ENCODE data around the gene FZD2. TPM values are rescaled to one million over a fixed set of nuclear protein-coding genes. Genes with fewer than 3 reads are reported as not detected.
A peak's percentile ranks its signal among the peaks of the same experiment; 100 is the strongest.

The FZD2 gene
- total RNA-seq, 1 experiment from 2014 or later: 0.56 TPM

DNA sequence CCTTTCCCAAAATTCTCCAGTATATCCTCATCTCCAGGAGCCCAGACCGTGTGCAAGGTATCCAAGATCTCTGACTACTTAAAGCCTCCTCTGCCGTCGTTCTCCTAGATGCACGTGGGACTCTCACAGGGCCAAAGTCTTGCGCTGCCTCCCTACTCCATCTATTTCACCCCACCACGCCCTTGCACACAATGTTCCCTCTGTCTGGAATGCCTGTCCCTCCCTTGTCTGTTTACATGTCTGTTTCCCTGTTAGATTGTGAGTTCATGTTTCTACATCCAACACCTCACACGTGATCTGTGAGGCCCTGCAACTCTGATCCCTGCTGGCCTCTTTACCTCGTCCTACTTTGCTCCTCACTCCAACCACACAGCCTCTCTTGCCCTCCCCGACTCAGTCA, 4.9 kb upstream of the FZD2 start:
- H4K20me1 ChIP-seq (ENCODE audit: insufficient read depth, low read depth, low read length): no peaks in the 10 kb centered on the region
- no peak for DNase-seq
- no peak overlapping the region for H3K4me2 ChIP-seq (ENCODE audit: low read depth, low read length, poor library complexity, severe bottlenecking)
- no peaks in the 10 kb centered on the region for H3K36me3 ChIP-seq (ENCODE audit: insufficient read depth, low read length)
- H3K9me3 ChIP-seq (ENCODE audit: low read length): no peaks in the 10 kb centered on the region
- H3K4me1 ChIP-seq (ENCODE audit: low read length): peaks cover 17% of the 10 kb centered on the region
- no peak overlapping the region for H3K4me3 ChIP-seq (ENCODE audit: low read length)
- H2AFZ ChIP-seq (ENCODE audit: low read length): no peak overlapping the region
- no peak overlapping the region for H3K27ac ChIP-seq (ENCODE audit: low read length)
- no peaks in the 10 kb centered on the region for H3K27me3 ChIP-seq (ENCODE audit: low read length)
- H3K9me2 ChIP-seq (replicated peaks; ENCODE audit: insufficient read depth, low read length): no peaks in the 10 kb centered on the region
- no peak overlapping the region for H3K9ac ChIP-seq (ENCODE audit: low read length)
- H3K79me2 ChIP-seq (ENCODE audit: low read length): no peaks in the 10 kb centered on the region

DNA sequence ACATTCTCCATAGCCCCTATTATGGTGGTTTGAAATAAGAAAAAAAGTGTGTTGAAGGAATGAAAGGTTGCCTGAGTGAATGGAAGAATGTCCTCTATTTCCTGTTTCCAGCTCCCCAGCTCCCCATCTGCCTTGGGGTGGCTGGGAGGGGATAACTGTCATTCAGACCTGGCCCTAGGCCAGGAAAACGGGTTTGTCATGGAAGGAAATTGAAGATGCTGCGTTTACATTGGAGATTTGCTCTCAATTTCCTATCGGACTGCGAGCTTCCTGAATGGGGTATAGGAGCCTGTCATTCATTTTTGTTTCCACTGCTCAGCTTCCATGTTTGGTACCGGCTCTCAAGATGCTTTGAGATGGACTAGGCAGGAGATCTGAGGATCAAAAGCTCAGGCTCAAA, 2.2 kb upstream of the FZD2 start:
- Histone ChIP-seq H3K27me3 (ENCODE audit: low read length) (no peaks in the 10 kb centered on the region), H3K9ac (ENCODE audit: low read length) (no peak overlapping the region), H3K9me3 (ENCODE audit: low read length) (no peaks in the 10 kb centered on the region), H3K36me3 (ENCODE audit: insufficient read depth, low read length) (no peaks in the 10 kb centered on the region), H3K9me2 (replicated peaks; ENCODE audit: insufficient read depth, low read length) (no peaks in the 10 kb centered on the region), H2AFZ (ENCODE audit: low read length) (no peak overlapping the region), H3K27ac (ENCODE audit: low read length) (no peak overlapping the region), H3K79me2 (ENCODE audit: low read length) (no peaks in the 10 kb centered on the region), H3K4me2 (ENCODE audit: low read depth, low read length, poor library complexity, severe bottlenecking) (no peak overlapping the region), H3K4me3 (ENCODE audit: low read length) (no peak overlapping the region), H3K4me1 (ENCODE audit: low read length) (peaks cover 17% of the 10 kb centered on the region), H4K20me1 (ENCODE audit: insufficient read depth, low read depth, low read length) (no peaks in the 10 kb centered on the region)
- DNase-seq: no peak

DNA sequence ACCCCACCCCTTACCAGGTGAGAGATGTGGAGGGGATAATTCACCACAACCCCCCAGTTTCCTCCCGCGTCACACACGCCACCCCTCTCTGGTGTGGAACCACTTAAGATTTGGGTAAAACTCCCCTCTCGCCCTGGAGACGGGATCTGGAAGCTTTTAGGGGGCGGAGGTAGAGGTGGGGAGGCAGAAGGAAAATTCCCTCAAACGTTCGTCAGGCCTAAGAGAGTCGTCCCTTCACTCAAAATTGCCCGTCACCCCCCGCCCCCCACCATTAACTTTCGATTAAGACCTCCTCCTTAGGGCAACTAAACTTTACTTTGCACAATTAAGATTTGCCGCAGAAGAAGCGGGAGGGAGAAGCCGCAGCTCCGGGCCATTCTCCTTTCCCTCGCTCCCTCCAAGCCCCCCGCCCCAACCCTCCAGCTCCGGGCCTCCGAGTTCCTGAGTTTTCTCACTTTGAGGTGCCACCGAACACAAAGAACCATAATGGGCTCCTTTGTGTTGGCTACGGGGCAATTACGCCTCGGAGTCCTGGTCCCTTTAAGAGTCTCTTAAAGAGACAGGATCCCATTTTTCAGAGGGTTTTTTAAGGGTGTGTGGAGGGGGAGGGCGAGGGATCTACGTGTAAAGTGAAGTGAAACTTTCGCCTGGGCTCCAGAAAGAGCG, 985 bp upstream of the FZD2 start:
- peak; percentile 77 for DNase-seq
- Histone ChIP-seq H2AFZ (ENCODE audit: low read length) (peak overlapping the region; percentile 97), H3K9ac (ENCODE audit: low read length) (peak overlapping the region; percentile 72), H4K20me1 (ENCODE audit: insufficient read depth, low read depth, low read length) (no peaks in the 10 kb centered on the region), H3K79me2 (ENCODE audit: low read length) (no peaks in the 10 kb centered on the region), H3K9me2 (replicated peaks; ENCODE audit: insufficient read depth, low read length) (no peaks in the 10 kb centered on the region), H3K27ac (ENCODE audit: low read length) (no peak overlapping the region), H3K4me1 (ENCODE audit: low read length) (peaks cover 17% of the 10 kb centered on the region), H3K4me2 (ENCODE audit: low read depth, low read length, poor library complexity, severe bottlenecking) (peak overlapping the region; percentile 93), H3K36me3 (ENCODE audit: insufficient read depth, low read length) (no peaks in the 10 kb centered on the region), H3K9me3 (ENCODE audit: low read length) (no peaks in the 10 kb centered on the region), H3K4me3 (ENCODE audit: low read length) (peak overlapping the region; percentile 70), H3K27me3 (ENCODE audit: low read length) (no peaks in the 10 kb centered on the region)

DNA sequence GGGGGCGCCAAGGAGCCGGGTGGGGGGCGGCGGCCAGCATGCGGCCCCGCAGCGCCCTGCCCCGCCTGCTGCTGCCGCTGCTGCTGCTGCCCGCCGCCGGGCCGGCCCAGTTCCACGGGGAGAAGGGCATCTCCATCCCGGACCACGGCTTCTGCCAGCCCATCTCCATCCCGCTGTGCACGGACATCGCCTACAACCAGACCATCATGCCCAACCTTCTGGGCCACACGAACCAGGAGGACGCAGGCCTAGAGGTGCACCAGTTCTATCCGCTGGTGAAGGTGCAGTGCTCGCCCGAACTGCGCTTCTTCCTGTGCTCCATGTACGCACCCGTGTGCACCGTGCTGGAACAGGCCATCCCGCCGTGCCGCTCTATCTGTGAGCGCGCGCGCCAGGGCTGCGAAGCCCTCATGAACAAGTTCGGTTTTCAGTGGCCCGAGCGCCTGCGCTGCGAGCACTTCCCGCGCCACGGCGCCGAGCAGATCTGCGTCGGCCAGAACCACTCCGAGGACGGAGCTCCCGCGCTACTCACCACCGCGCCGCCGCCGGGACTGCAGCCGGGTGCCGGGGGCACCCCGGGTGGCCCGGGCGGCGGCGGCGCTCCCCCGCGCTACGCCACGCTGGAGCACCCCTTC, 484 bp downstream of the FZD2 start:
- H3K4me3 ChIP-seq (ENCODE audit: low read length): no peak overlapping the region
- no peaks in the 10 kb centered on the region for H3K36me3 ChIP-seq (ENCODE audit: insufficient read depth, low read length)
- no peak for DNase-seq
- H3K79me2 ChIP-seq (ENCODE audit: low read length): no peaks in the 10 kb centered on the region
- no peaks in the 10 kb centered on the region for H3K9me2 ChIP-seq (replicated peaks; ENCODE audit: insufficient read depth, low read length)
- H3K9ac ChIP-seq (ENCODE audit: low read length): no peak overlapping the region
- no peak overlapping the region for H3K4me2 ChIP-seq (ENCODE audit: low read depth, low read length, poor library complexity, severe bottlenecking)
- no peaks in the 10 kb centered on the region for H4K20me1 ChIP-seq (ENCODE audit: insufficient read depth, low read depth, low read length)
- no peak overlapping the region for H2AFZ ChIP-seq (ENCODE audit: low read length)
- no peaks in the 10 kb centered on the region for H3K27me3 ChIP-seq (ENCODE audit: low read length)
- no peak overlapping the region for H3K27ac ChIP-seq (ENCODE audit: low read length)
- peaks cover 17% of the 10 kb centered on the region for H3K4me1 ChIP-seq (ENCODE audit: low read length)
- no peaks in the 10 kb centered on the region for H3K9me3 ChIP-seq (ENCODE audit: low read length)

DNA sequence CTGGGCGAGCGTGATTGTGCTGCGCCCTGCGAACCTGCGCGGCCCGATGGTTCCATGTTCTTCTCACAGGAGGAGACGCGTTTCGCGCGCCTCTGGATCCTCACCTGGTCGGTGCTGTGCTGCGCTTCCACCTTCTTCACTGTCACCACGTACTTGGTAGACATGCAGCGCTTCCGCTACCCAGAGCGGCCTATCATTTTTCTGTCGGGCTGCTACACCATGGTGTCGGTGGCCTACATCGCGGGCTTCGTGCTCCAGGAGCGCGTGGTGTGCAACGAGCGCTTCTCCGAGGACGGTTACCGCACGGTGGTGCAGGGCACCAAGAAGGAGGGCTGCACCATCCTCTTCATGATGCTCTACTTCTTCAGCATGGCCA, 1.0 kb downstream of the FZD2 start:
- no peaks in the 10 kb centered on the region for H3K27me3 ChIP-seq (ENCODE audit: low read length)
- H3K9me3 ChIP-seq (ENCODE audit: low read length): no peaks in the 10 kb centered on the region
- no peaks in the 10 kb centered on the region for H3K36me3 ChIP-seq (ENCODE audit: insufficient read depth, low read length)
- H3K27ac ChIP-seq (ENCODE audit: low read length): no peak overlapping the region
- H3K4me1 ChIP-seq (ENCODE audit: low read length): peaks cover 17% of the 10 kb centered on the region
- no peak overlapping the region for H2AFZ ChIP-seq (ENCODE audit: low read length)
- no peaks in the 10 kb centered on the region for H3K79me2 ChIP-seq (ENCODE audit: low read length)
- no peaks in the 10 kb centered on the region for H4K20me1 ChIP-seq (ENCODE audit: insufficient read depth, low read depth, low read length)
- H3K9me2 ChIP-seq (replicated peaks; ENCODE audit: insufficient read depth, low read length): no peaks in the 10 kb centered on the region
- no peak overlapping the region for H3K4me3 ChIP-seq (ENCODE audit: low read length)
- H3K9ac ChIP-seq (ENCODE audit: low read length): no peak overlapping the region
- H3K4me2 ChIP-seq (ENCODE audit: low read depth, low read length, poor library complexity, severe bottlenecking): no peak overlapping the region
- no peak for DNase-seq

DNA sequence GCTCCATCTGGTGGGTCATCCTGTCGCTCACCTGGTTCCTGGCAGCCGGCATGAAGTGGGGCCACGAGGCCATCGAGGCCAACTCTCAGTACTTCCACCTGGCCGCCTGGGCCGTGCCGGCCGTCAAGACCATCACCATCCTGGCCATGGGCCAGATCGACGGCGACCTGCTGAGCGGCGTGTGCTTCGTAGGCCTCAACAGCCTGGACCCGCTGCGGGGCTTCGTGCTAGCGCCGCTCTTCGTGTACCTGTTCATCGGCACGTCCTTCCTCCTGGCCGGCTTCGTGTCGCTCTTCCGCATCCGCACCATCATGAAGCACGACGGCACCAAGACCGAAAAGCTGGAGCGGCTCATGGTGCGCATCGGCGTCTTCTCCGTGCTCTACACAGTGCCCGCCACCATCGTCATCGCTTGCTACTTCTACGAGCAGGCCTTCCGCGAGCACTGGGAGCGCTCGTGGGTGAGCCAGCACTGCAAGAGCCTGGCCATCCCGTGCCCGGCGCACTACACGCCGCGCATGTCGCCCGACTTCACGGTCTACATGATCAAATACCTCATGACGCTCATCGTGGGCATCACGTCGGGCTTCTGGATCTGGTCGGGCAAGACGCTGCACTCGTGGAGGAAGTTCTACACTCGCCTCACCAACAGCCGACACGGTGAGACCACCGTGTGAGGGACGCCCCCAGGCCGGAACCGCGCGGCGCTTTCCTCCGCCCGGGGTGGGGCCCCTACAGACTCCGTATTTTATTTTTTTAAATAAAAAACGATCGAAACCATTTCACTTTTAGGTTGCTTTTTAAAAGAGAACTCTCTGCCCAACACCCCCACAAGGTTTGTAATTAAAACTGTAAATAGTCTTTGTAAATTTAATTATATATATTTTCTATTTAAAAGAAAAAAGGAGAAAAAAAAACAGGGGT, 1.7 kb downstream of the FZD2 start:
- Histone ChIP-seq H3K4me2 (ENCODE audit: low read depth, low read length, poor library complexity, severe bottlenecking) (no peak overlapping the region), H3K9ac (ENCODE audit: low read length) (no peak overlapping the region), H3K27me3 (ENCODE audit: low read length) (no peaks in the 10 kb centered on the region), H2AFZ (ENCODE audit: low read length) (no peak overlapping the region), H3K9me3 (ENCODE audit: low read length) (no peaks in the 10 kb centered on the region), H3K27ac (ENCODE audit: low read length) (no peak overlapping the region), H3K9me2 (replicated peaks; ENCODE audit: insufficient read depth, low read length) (no peaks in the 10 kb centered on the region), H3K79me2 (ENCODE audit: low read length) (no peaks in the 10 kb centered on the region), H4K20me1 (ENCODE audit: insufficient read depth, low read depth, low read length) (no peaks in the 10 kb centered on the region), H3K36me3 (ENCODE audit: insufficient read depth, low read length) (no peaks in the 10 kb centered on the region), H3K4me3 (ENCODE audit: low read length) (no peak overlapping the region), H3K4me1 (ENCODE audit: low read length) (peaks cover 17% of the 10 kb centered on the region)
- no peak for DNase-seq

DNA sequence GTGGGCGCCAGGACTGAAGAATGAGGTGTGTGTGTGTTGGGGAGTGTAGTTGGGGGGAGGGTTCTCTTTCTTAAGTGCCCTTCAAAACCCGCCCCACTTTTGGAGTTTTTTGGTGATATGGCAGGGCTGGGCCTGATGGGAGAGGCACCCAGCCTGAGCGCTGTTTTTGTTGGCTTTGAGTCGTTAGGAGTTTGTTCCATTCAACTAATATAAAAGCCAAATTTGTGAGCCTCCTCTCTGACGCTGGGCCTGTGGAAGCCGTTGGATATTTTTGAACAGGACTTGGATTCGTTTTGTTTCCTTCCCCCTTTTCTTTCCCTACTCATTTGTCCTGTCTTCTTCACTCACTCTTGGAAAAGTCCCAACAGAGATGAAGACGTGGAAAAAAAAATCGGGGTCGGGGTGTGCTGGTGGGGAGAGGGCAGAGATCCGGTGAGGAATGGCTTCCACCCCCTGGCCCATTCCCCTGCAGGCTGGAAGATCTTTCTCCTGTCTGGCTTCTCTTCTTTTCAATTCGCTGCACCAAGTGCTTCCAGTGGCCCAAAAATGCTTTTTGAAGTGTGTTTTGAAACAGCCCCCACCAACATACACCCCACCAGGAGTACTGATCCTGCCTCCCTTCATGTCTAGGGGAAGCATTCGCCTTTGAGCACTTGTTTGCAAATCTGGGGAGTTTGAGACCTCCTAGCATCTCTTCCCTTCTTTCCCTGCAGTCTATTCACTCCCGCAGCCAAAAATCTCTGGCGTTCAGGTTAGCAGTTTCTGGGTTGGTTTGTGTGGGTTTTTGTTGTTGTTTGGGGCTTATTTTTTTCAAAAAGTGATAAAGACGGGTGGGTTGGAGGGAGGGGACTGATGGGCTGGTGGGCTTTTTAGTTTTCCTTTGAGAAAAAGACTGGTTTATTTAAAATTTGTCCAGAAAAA, 2.6 kb downstream of the FZD2 start:
- Histone ChIP-seq H3K9me2 (replicated peaks; ENCODE audit: insufficient read depth, low read length) (no peaks in the 10 kb centered on the region), H2AFZ (ENCODE audit: low read length) (no peak overlapping the region), H3K27me3 (ENCODE audit: low read length) (no peaks in the 10 kb centered on the region), H3K4me1 (ENCODE audit: low read length) (peaks cover 17% of the 10 kb centered on the region), H3K4me3 (ENCODE audit: low read length) (no peak overlapping the region), H3K4me2 (ENCODE audit: low read depth, low read length, poor library complexity, severe bottlenecking) (no peak overlapping the region), H3K27ac (ENCODE audit: low read length) (no peak overlapping the region), H3K79me2 (ENCODE audit: low read length) (no peaks in the 10 kb centered on the region), H3K36me3 (ENCODE audit: insufficient read depth, low read length) (no peaks in the 10 kb centered on the region), H3K9me3 (ENCODE audit: low read length) (no peaks in the 10 kb centered on the region), H3K9ac (ENCODE audit: low read length) (no peak overlapping the region), H4K20me1 (ENCODE audit: insufficient read depth, low read depth, low read length) (no peaks in the 10 kb centered on the region)
- no peak for DNase-seq
